IPS DF 19.7 (cell line): ENCODE measurements around the gene SLC6A6.

Experiments
- DNase-seq: peaks from one replicate; pipeline ENCODE4 v3.0.0-alpha.2; 2013; ENCODE audit warnings: low read depth, low spot score

SLC6A6 gene

DNA sequence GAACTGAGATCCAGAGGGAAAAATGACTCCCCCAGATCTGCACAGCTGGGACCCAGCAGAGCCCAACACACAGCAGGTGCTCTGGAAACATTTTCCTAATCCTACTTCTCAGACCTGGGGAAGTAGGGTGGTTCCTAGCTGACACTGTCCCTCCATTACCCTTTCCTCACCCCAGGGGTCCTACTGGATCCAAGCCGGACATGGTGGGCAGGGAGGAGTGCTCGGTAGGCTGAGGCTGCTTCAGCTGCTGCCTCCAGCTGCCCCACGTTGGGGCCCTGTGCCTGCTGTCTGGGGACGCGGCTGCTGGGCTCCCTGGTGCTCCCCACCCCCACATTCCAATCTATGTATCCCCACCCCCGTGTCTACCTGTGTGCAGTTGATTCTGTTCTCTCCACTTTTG, 29.8 kb upstream of the SLC6A6 start:
- DNase-seq, result no peak

- no peak for DNase-seq
Observed at GRCh38 chr3:14373753-14374376, 28.5 kb upstream of the SLC6A6 start.

- no peak for DNase-seq
Observed at GRCh38 chr3:14374444-14374883, 27.9 kb upstream of the SLC6A6 start.

- no peak for DNase-seq
Observed at GRCh38 chr3:14375192-14375591, 27.2 kb upstream of the SLC6A6 start.

GRCh38 chr3:14376348-14377043, 25.9 kb upstream of the SLC6A6 start:
- DNase-seq, result no peak

DNA sequence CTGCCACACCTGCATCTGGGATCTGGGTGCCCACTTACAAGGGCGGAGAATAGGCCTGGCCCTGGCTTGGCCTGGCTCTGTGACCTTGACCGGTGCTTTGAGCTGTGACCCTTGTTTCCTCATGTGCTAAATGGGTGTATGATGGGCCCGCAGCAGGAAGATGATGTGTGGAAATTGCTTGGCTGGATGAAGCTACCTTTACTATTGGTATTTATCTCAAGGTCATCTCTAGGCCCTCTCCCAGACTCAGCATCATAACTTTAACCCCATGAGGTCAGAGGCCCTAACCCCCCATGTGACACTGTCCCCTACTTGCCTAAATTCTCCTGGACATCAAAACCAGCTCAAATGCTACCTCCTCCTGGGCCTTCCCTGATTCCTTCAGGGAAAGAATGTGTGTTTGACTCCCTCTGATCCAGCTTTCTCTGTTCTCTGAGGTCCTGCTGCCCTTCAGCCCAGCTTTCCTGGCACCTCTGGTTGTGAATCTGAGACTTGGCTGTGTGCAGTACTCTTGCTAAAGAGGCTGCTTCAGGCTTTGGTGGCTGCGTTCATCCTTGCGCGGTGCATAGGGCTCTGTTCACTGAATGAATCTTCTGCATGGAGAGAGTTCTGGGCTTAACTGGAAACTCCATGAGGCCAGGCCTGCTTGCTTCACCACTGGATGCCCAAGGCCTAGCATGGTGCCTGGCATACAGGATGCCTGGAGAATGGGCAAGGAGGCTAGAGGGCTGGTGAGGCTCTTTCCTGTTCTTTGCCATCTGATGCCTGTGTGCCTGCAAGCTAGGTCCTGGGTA, 25.2 kb upstream of the SLC6A6 start:
- no peak for DNase-seq

DNA sequence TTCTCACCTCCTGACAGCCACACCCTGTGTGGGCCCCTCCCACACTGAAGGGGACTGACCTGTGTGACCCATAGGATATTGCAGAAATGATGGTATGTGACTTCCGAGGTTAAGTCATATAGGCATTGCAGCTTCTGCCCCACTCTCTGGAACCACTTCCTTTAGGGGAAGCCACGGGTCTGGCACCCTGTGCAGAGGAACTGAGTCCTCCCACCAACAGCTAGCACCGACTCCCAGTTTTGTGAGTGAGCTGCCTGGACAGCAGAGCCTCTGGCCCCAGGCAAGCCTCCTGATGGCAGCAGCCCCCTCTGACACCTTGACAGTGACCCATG, 24.6 kb upstream of the SLC6A6 start:
- no peak for DNase-seq

DNA sequence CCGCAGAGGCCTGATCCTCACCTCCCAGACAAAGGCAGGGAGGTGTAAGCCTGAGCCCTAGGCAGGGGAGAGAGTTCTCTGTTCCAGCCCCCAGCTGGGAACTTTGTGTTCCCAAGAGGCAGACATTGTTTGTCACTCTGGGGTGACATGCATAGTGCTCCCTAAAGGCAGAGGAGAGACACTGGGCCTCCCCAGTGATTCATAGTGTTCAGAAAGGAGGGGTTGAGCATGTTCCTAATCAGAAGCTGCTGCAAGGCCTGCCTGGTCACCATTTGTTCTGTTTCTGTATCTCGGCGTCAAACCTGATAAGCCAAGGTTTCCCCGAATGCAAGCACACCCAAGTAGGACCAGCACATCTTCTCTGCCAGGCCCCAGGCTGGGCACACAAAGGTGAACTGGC, 24.0 kb upstream of the SLC6A6 start:
- DNase-seq, result no peak

DNA sequence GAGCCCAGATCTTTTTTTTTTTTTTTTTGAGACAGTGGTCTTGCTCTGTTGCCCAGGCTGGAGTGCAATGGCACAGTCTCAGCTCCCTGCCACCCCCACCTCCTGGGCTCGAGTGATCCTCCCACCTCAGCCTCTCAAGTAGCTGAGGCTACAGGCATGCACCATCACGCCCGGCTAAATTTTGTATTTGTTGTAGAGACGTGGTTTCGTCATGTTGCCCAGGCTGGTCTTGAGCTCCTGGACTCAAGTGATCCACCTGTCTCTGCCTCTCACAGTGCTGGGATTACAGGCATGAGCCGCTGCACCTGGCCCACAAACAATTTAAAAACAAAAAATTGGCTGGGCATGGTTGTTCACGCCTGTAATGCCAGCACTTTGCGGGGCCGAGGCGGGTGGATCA, 22.6 kb upstream of the SLC6A6 start:
- DNase-seq, result no peak

GRCh38 chr3:14386254-14386653, 16.2 kb upstream of the SLC6A6 start:
- no peak for DNase-seq

DNA sequence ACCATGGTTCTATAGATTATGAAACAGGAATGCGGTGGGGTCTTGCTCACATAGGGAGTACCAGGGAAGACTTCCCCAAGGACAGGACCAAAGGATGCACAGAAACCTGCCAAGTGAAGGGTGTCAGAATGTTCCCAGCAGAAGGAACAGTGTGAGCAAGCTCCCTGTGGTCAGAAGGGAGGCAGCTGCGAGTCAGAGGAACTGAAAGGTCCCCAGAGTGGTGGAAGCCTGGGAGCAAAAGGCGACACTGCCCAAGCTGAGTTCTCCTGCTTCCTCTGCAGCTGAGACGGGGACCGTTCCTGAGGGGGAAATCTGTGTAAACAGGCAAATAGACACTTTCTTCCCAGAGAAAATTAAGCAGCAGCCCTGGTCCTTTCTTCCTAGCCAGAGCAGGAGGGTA, 14.2 kb upstream of the SLC6A6 start:
- DNase-seq, result no peak

GRCh38 chr3:14389166-14389606, 13.2 kb upstream of the SLC6A6 start:
- DNase-seq, result no peak

GRCh38 chr3:14389716-14390115, 12.7 kb upstream of the SLC6A6 start:
- no peak for DNase-seq

DNA sequence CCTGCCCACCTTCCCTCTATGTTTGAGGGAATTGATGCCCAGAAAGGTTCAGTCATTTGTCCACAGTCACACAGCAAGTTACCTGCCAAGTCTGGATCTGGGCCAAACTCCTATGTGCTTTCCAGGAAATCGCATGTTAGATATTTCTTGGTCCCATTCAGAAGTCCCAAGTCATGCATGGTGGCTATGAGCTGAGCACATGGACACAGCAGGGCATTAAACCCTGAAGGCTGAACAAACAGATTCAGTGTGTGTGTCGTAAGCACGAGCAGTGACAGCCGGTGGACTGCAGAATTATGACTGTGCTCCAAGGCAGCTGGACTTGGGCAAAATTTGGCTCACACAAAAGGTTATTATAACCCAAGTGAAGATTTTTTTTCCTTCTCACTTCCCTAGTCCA, 11.4 kb upstream of the SLC6A6 start:
- no peak for DNase-seq

DNA sequence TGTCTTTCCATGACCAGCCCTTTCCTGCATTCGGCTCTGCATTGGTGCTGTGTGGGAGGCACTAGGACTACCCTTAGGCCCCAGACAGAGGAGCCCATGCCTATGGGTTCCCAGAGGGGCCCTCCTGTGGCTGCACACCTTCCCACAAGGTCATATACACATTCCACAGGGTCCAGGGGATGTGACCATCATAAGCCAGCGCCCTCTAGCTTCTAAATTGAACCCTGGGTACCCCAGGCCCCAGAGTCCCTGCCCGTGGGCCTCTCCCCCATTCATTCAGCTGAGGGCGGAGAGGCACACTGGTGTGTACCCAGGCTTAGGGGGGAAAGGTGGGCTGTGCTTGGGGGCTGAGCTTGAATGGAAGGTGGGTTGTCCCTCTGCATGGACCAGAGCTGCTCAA, 10.2 kb upstream of the SLC6A6 start:
- no peak for DNase-seq

DNA sequence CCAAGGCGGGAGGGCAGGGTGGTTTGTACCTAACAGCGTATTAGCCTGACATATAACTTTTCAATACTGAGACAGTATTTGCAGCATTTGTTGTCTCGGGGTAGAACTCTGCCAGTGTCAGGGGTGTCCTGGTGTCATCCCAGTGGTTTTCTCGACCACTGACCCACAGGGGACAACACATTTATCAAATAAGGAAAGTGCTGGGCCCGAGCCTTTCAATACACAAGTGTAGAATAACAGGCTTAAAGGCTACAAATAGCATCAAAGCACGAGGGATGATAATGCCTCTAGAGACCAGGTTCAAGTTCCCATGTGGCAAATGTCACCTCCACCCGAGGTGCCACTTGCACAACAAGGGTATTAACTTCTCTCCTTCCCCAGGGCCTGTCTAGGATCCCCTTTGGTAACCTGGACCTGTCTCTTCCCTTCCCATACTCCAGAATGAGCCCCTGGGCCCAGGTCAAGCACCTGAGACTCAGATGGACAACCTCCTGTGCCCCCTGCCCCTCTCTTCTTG, 9.5 kb upstream of the SLC6A6 start:
- DNase-seq, result no peak

DNA sequence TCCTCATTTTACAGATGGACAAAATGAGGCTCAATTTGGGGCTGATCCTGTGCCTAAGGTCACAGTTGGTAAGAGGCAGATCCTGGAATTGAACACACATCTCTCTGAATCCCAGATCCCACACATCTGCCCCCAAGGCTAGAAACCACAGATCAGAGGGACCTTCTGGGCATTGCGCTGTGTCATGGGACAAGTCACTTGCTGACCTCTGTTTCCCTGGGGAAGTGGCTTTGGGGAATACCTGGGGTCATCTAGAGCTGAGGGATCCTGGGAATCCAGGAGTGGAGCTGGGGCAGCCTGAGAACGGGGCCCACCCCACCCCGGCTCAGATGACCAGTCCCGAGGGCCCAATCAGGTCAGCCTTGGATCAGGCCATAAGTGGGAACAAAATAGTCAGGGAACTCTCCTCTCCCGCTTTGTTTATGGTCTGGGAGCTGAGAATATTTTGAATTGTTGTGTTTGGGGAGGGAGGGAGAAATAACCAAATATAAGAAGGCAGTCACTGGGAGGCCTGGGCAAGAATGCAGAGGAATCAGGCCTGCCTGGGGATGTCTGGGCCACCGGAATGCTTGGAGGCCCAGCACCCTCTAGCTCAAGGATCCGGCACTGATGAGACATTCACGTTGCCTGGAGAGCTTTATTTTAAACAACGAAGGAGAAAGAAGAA, 8.8 kb upstream of the SLC6A6 start:
- no peak for DNase-seq

GRCh38 chr3:14396031-14396692, 6.2 kb upstream of the SLC6A6 start:
- DNase-seq, result no peak

GRCh38 chr3:14397046-14397445, 5.4 kb upstream of the SLC6A6 start:
- DNase-seq, result no peak

GRCh38 chr3:14397531-14397930, 4.9 kb upstream of the SLC6A6 start:
- DNase-seq, result no peak

DNA sequence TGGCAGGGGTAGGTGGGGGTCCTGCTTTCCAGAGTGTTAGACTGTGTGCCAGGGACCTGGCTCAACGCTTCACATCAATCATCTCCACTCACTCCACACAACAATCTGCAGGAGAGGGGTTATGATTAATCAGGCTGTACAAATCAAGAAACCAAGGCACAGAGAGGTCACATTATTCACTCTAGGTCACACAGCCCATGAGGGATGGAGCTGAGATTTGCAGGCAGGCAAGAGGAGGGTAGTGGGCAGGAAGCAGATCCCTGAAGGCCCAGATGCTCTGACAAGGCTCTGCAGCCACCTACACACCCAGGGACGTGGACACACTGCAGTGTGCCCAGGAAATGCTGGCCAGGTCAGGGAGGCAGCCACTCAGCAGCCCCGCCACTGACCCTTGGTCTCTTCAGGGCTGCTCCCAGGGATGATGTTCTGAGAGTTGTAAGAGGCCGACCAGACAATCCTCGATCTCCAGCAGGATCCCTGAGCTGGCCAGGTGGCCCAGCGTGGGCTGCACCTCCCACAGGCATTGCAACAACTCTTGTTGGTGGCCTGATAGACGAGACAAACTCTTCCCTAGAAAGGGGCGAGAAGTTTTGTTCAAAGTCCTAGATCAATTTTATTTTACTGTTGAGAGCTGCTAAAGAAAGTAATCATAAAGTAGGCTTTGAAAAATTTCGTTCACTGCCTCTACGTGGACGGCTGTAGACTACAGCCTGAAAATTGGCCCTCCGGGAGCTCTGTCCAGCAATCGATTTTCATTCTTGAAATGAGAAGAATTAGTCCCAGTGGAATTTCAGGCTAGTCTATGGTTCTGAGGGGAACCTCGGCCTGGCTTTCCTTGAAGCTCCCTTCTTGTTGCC, 4.2 kb upstream of the SLC6A6 start:
- DNase-seq, result no peak
